ENCODE measurements around the gene EBP.
"Not testable (repeated sequence)": the region's sequence is repeated elsewhere in the genome, so short reads cannot be mapped to it uniquely, and the experiment has no call there.

EBP gene

GRCh38 chrX:48493890-48494364, 27.7 kb upstream of the EBP start:
- peak; percentile 55 for DNase-seq (ENCODE audit: low spot score)

GRCh38 chrX:48496660-48497059, 24.9 kb upstream of the EBP start:
- peak; percentile 41 for DNase-seq (ENCODE audit: low spot score)

- DNase-seq (ENCODE audit: low spot score) = no peak
These were observed 23.7 kb upstream of the EBP start for GRCh38 chrX:48497871-48498270.

GRCh38 chrX:48498374-48498809, 23.2 kb upstream of the EBP start:
- DNase-seq (ENCODE audit: low spot score) = peak; percentile 97

- no peak for DNase-seq (ENCODE audit: low spot score)
These were observed 17.3 kb upstream of the EBP start for GRCh38 chrX:48504261-48504660.

GRCh38 chrX:48505481-48505880, 16.1 kb upstream of the EBP start:
- DNase-seq (ENCODE audit: low spot score) = peak; percentile 57

- DNase-seq (ENCODE audit: low spot score) = no peak
These were observed 14.4 kb upstream of the EBP start for GRCh38 chrX:48507246-48507645.

GRCh38 chrX:48508400-48509244, 13.0 kb upstream of the EBP start, which contains the start of gene PORCN:
TSS of gene PORCN (plus strand) at chrX:48508992. CDS start at chrX:48509821, 829 bp downstream.
- peak; percentile 64 for DNase-seq (ENCODE audit: low spot score)

- no peak for DNase-seq (ENCODE audit: low spot score)
These were observed 12.4 kb upstream of the EBP start for GRCh38 chrX:48509245-48509590.

- no peak for DNase-seq (ENCODE audit: low spot score)
These were observed 12.0 kb upstream of the EBP start for GRCh38 chrX:48509619-48510018.

GRCh38 chrX:48511560-48511959, 10.0 kb upstream of the EBP start:
- peak; percentile 39 for DNase-seq (ENCODE audit: low spot score)

GRCh38 chrX:48512371-48512935, 9.2 kb upstream of the EBP start:
- DNase-seq (ENCODE audit: low spot score) = no peak

- no peak for DNase-seq (ENCODE audit: low spot score)
These were observed 7.9 kb upstream of the EBP start for GRCh38 chrX:48513670-48514069.

- DNase-seq (ENCODE audit: low spot score) = no peak
These were observed 7.3 kb upstream of the EBP start for GRCh38 chrX:48514126-48514806.

GRCh38 chrX:48514868-48515460, 6.6 kb upstream of the EBP start:
- DNase-seq (ENCODE audit: low spot score) = no peak

- DNase-seq (ENCODE audit: low spot score) = no peak
These were observed 5.8 kb upstream of the EBP start for GRCh38 chrX:48515842-48516241.

- no peak for DNase-seq (ENCODE audit: low spot score)
These were observed 5.3 kb upstream of the EBP start for GRCh38 chrX:48516285-48516684.

- no peak for DNase-seq (ENCODE audit: low spot score)
These were observed 4.6 kb upstream of the EBP start for GRCh38 chrX:48516987-48517386.

GRCh38 chrX:48519481-48519880, 2.1 kb upstream of the EBP start:
- DNase-seq (ENCODE audit: low spot score) = not testable (repeated sequence)

GRCh38 chrX:48520455-48520854, 1.2 kb upstream of the EBP start:
- DNase-seq (ENCODE audit: low spot score) = no peak

GRCh38 chrX:48520976-48521352, 644 bp upstream of the EBP start:
- no peak for DNase-seq (ENCODE audit: low spot score)

GRCh38 chrX:48522291-48522690, 683 bp downstream of the EBP start:
- no peak for DNase-seq (ENCODE audit: low spot score)

GRCh38 chrX:48523682-48524081, 2.1 kb downstream of the EBP start:
- no peak for DNase-seq (ENCODE audit: low spot score)

All from kidney tubule cell (primary cell).